ENCODE results near the gene ANKRD16.
"Not testable (repeated sequence)": the region's sequence is repeated elsewhere in the genome, so short reads cannot be mapped to it uniquely, and the experiment has no call there.

The ANKRD16 gene

DNA sequence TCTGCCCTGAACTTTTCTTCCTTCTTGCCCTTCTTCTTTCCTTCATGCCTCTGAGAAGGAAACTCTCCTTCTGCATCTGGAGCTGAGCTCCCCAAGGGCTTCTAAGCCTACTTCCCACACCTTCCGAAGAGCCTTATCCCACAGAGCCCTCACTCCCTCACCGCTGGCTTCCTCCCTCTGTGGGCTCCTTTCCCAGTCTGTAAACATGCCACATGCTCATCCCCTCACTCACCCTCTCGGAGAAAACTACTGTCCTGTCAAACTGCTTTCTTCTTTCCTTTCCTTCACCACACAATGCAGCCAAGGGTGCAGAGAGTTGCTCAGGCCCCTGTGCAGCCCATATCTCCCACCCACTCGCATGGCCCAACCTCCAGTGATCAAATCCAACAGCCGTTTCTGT lies 18.1 kb downstream of the ANKRD16 start:
- no peak for DNase-seq

- DNase-seq = no peak
These were observed 20.5 kb downstream of the ANKRD16 start for GRCh38 chr10:5869156-5869555.

DNA sequence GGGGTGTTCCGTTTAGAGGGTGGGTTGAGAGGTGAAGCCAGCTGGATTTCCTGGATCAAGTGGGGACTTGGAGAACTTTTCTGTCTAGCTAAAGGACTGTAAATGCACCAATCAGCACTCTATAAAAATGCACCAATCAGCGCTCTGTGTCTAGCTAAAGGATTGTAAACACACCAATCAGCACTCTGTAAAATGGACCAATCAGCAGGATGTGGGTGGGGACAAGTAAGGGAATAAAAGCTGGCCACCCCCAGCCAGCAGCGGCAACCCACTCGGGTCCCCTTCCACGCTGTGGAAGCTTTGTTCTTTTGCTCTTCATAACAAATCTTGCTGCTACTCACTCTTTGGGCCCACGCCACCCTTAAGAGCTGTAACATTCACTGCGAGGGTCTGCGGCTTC lies 21.3 kb downstream of the ANKRD16 start:
- not testable (repeated sequence) for DNase-seq

GRCh38 chr10:5867091-5867615 lies 22.5 kb downstream of the ANKRD16 start:
- not testable (repeated sequence) for DNase-seq

DNA sequence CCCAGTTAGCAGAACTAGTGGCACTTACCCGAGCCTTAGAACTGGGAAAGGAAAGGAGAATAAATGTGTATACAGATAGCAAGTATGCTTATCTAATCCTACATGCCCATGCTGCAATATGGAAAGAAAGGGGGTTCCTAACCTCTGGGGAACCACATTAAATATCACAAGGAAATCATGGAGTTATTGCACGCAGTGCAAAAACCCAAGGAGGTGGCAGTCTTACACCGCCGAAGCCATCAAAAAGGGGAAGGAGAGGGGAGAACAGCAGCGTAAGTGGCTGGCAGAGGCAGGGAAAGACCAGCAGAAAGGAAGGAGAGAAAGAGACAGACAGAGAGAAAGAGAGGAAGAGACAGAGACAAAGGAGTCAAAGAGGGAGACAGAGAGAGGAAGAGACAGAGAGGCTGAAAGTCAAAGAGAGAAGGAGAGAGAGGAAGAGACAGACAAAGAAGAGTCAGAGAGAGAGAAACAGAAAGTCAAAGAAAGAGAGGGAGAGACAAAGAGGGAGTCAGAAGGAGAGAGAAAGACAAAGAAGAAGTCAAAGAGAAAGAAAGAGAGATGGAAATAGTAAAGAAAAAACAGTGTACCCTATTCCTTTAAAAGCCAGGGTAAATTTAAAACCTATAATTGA lies 23.1 kb downstream of the ANKRD16 start:
- not testable (repeated sequence) for DNase-seq

- not testable (repeated sequence) for DNase-seq
These were observed 26.6 kb downstream of the ANKRD16 start for GRCh38 chr10:5862981-5863685.

DNA sequence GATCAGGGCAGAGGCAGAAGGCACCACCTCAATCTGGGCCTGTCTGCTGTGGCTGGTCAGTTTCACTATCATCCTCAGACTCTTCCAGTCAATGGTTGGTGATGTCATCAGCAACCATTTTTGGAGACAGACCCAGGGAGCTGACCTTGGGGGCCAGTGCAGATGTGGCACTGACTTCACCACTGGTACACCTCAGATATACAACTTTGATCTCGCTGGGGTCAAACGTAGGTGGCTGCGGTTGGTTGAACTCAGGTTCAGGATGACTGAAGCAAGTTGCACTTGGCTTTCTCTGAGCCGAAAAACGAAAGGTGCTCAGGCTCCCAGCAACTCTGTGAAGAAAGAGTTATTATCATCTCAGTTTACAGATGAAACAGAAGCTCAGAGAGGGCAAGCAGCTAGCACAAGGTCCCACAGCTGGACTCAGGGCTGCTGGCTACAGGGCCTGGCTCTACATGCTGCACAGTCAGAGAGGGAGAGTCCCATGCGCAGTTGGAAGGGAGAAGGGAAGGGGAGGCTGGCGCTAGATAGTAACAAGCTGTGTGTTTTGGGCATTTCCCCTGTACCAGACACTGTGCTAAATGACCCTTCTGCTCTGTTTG lies 27.2 kb downstream of the ANKRD16 start:
- DNase-seq = no peak

- DNase-seq = no peak
These were observed 29.6 kb downstream of the ANKRD16 start for GRCh38 chr10:5860066-5860465.

GRCh38 chr10:5858811-5859210 lies 30.9 kb downstream of the ANKRD16 start:
- DNase-seq = no peak

DNA sequence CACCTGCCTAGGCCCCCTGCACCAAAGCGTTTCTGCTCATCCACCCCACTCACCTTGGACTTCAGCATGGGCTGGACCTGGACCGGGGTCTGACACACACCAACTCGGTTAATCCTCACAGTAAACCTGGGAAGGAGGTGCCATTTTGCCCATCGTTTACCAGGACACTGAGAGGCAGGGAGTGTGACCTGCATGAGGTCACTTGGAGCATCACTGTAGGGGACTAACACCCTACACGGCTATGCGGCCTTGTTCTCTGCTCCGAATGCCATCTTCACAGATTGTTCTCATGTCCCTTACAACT lies 33.0 kb downstream of the ANKRD16 start:
- DNase-seq = no peak

- no peak for DNase-seq
These were observed 33.6 kb downstream of the ANKRD16 start for GRCh38 chr10:5855979-5856700.

DNA sequence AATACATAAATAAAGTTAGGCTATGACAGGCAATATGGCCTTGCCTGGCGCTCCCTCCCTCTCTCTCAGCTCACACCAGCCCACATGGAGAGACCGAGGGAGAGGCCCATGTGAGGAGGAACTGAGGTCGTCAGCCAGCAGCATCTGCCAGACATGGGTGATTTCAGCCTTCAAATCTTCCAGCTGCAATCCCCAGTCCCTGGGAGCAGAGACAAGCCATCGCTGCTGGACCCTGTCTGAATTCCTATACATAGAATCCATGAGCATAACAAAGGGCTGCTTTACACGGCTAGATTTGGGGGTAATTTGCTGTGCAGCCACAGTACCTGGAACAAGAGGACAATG lies 35.6 kb downstream of the ANKRD16 start:
- DNase-seq = no peak

DNA sequence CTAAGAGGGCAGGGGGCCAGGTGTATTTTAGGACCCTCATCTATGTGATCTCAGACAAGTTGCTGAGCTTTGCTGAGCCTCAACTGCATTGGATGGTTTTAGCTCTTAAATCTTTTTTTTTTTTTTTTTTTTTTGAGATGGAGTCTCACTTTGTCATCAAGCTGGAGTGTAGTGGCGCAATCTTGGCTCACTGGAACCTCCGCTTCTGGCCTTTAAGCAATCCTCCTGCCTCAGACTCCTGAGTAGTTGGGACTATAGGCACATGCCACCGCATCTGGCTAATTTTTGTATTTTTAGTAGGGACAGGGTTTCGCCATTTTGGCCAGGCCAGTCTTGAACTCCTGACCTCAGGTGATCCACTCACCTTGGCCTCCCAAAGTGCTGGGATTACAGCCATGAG lies 43.0 kb downstream of the ANKRD16 start:
- DNase-seq = not testable (repeated sequence)

DNA sequence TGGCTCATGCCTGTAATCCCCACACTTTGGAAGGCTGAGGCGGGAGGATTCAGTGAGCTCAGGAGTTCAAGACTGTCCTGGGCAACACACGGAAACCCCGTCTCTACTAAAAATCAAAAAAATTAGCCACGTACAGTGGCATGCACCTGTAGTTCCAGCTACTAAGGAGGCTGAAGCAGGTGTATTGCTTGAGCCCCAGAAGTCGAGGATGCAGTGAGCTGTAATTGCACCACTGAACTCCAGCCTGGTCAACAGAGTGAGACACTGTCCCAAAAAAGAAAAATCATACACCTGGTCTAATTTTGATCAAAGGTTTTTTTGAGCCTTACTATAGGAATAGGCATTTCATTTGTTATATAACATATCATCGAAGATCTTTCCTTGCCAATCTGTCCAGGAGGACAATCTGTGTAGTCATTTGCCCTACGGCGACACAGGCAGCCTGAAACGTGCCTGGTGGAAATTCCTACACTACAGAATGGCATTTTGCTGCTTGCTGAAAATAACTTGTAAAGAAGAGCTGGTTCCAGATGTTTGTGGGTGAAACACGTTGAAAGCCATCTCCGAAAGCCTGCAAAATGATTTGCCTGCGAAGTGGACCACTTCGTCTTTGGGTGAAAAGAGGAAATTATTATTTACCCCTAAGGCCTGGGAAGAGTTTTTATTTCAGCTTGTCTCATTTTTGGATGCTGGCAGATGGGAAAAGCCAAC lies 45.2 kb downstream of the ANKRD16 start:
- no peak for DNase-seq

GRCh38 chr10:5843686-5844344 lies 45.9 kb downstream of the ANKRD16 start:
- no peak for DNase-seq

DNA sequence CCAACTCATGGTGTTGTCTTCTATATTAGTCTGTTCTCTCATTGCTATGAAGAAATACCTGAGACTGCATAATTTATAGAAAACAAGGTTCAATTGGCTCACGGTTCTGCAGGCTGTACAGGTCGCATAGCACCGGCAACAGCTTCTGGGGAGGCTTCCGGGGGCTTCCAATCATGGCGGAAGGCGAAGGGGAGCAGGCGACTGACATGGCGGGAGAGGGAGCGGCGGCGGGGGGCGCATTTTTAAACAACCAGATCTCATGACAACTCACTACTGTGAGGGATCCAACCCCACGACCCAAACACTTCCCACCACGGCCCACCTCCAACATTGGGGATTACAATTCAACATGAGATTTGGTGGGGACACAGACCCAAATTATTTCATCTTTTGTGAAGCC lies 47.7 kb downstream of the ANKRD16 start:
- no peak for DNase-seq

- DNase-seq = no peak
These were observed 49.1 kb downstream of the ANKRD16 start for GRCh38 chr10:5840314-5841307.

GRCh38 chr10:5836181-5836580 lies 53.5 kb downstream of the ANKRD16 start:
- not testable (repeated sequence) for DNase-seq

DNA sequence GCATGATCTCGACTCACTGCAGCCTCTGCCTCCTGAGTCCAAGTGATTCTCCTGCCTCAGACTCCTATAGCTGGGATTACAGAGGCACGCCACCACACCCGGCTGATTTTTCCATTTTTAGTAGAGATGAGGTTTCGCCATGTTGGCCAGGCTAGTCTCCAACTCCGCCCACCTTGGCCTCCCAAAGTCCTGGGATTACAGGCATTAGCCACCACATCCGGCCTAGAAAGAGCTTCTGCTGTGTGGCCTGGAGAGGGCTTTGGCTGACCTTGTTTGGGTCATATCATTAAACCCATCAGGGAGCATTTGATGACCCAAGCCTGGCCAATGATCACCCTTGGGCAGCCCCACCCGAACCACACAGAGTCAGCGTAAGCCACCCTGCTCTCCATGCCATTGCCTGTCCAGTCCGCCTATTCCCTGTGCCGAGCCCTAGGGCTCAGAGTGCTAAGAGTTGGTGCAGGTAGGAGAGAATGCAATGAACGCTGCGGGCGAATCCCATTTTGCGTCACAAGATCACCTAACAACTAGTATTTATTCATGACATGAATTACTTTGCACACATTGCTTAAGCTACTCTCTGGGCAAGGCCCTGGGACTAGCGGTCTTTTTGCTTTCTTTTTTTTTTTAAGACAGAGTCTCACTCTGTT lies 54.1 kb downstream of the ANKRD16 start:
- DNase-seq = no peak

- DNase-seq = no peak
These were observed 55.9 kb downstream of the ANKRD16 start for GRCh38 chr10:5833814-5834213.

GRCh38 chr10:5832946-5833345 lies 56.7 kb downstream of the ANKRD16 start:
- no peak for DNase-seq

Data from activated CD8-positive, alpha-beta memory T cell treated with anti-CD3 and anti-CD28 coated beads, Interleukin-2, amount 50 U/mL, for 48 hours (primary cell).